Right cardiac atrium (tissue), 5 donors: ENCODE data around the gene ZNF740. TPM values are rescaled to one million over a fixed set of nuclear protein-coding genes. Genes with fewer than 3 reads are reported as not detected.

Experiments
- ATAC-seq, 2 donors: fragments of 200-7000 bp; cut with Tn5 transposase; one replicate each; pipeline versions ENCODE4 v1.8.0 to v1.9.1; 2020; ENCODE audit warnings: moderate library complexity in 2 of 2, mild to moderate bottlenecking in 1 of 2
- DNase-seq, 3 donors: peaks; one replicate each; pipeline ENCODE4 v3.0.0-alpha.2; 2020
- H3K27ac ChIP-seq: one replicate; pipeline ENCODE4 v1.5.1; 2013; ENCODE audit warnings: mild to moderate bottlenecking, low read length, control low read depth, moderate library complexity
- H3K27me3 ChIP-seq: one replicate; pipeline ENCODE4 v1.6.1; 2013; ENCODE audit not compliant: control insufficient read depth, insufficient read depth
- H3K4me1 ChIP-seq: one replicate; pipeline ENCODE4 v1.6.1; 2013; ENCODE audit warnings: low read length; ENCODE audit not compliant: control insufficient read depth, insufficient read depth
- H3K4me3 ChIP-seq: one replicate; pipeline ENCODE4 v1.5.1; 2013; ENCODE audit warnings: low read length, control low read depth
- H3K9me3 ChIP-seq: one replicate; pipeline ENCODE4 v1.6.1; 2013; ENCODE audit warnings: low read length; ENCODE audit not compliant: control insufficient read depth
- WGBS: extraction: QIAGEN DNeasy Blood & Tissue Kit; methylation state at CpG from one replicate; pipeline ENCODE4 v1.1.7; 2013; 5-methylcytosine and 5-hydroxymethylcytosine counted together
- intact Hi-C, 4 donors: fragments of 100-400 bp; cut with DNase I; formaldehyde crosslinking; loops; one replicate each; pipeline versions ENCODE4 v1.11.0 to v1.14.0; 2022 to 2023
- polyA plus RNA-seq: library from polyadenylated mRNA; stranded (reverse); fragments of 200-250 nt; gene quantifications from one replicate; pipeline ENCODE4 v1.2.3, GENCODE V29; 2013
- total RNA-seq, 4 donors: library from RNA; stranded (reverse); fragmentation: NEBNext Ultra II Directional; extraction: Animal tissue kit (Norgen Biotek cat#: 25700); gene quantifications; one replicate each; pipeline ENCODE4 v1.2.1, GENCODE V29; 2021
- donor health status: healthy with polysubstance abuse.
- donor health status: DM: no; HTN: yes; CAD: no.
- donor health status: DM: no; HTN: no; CAD: no.
- donor health status: DM: no; HTN: yes; CAD: no; lungs with severe emphysema.
- donor health status: DM: yes; HTN: yes; CAD: no.

ZNF740 gene
- total and polyA plus RNA-seq, 5 donors = 5.3 to 29.9 (median 17.0) TPM

DNA sequence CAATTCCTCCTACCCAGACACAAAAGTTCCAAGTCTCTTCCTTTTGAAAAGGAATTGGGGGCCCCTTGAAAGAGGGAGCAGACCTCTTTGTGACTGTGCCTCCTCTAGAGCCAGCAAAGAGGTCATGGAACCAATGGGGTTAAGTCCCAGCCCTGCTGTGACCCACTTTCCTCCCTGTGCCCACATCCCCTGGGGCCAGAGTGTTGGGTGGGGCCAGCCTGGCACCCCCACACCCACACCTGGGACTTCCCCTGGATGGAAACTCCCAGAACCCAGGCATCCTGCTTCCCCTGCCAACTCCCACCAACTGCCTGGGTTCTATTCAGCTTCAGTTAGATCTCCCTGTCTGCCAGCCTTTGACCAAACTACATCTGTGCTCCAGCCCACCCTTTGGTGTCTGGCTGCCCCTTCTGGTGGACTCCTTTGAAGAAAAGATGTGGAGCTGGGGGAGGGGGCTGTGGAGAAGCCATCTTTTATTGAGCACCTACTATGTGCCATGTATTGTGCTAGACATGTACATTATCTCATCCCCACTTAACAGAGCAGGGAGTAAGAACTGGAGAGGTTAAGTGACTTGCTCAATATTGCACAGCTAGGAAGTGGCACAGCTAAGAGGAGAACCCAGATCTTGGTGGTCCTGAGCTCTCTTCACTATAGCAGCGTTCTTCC, 56.1 kb downstream of the ZNF740 start:
- 86% methylated on average over 1 of the region's 1 CpG for WGBS
- H3K9me3 ChIP-seq = no peaks in the 10 kb centered on the region
- peaks cover 15% of the 10 kb centered on the region for H3K4me1 ChIP-seq
- no peak overlapping the region for H3K27ac ChIP-seq
- H3K4me3 ChIP-seq = no peak overlapping the region
- no peaks in the 10 kb centered on the region for H3K27me3 ChIP-seq
- DNase-seq (no peak), ATAC-seq (no peak)
- intact Hi-C loops = no loop called here

DNA sequence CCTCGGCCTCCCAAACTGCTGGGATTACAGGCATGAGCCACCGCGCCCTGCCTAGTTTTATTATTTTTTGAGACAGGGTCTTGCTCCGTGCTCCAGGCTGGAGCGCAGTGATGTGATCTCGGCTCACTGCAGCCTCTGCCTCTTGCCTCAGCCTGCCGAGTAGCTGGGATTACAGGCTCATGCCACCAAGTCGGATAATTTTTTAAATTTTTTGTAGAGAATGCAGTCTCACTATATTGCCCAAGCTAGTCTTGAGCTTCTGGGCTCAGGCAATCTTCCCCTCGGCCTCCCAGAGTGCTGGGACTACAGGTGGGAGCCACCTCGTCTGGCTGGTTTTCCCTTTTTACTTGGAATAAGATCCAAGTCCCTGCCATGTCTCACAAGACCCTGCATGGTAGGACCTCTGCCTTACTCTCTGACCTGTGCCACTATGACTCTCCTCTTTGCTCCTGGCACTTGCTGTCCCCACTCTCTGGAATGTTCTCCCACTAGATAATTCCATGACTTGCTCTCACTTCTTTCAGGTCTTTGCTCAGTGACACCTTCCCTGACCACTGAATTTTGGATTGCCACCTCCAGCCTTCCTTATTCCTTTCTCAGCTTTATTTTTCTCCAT, 59.2 kb downstream of the ZNF740 start:
- no peaks in the 10 kb centered on the region for H3K4me1 ChIP-seq
- ATAC-seq (no peak), DNase-seq (no peak)
- 93% methylated on average over 10 of the region's 10 CpGs for WGBS
- no peak overlapping the region for H3K4me3 ChIP-seq
- no peaks in the 10 kb centered on the region for H3K9me3 ChIP-seq
- H3K27me3 ChIP-seq = no peaks in the 10 kb centered on the region
- H3K27ac ChIP-seq = no peak overlapping the region
- intact Hi-C loops = no loop called here

DNA sequence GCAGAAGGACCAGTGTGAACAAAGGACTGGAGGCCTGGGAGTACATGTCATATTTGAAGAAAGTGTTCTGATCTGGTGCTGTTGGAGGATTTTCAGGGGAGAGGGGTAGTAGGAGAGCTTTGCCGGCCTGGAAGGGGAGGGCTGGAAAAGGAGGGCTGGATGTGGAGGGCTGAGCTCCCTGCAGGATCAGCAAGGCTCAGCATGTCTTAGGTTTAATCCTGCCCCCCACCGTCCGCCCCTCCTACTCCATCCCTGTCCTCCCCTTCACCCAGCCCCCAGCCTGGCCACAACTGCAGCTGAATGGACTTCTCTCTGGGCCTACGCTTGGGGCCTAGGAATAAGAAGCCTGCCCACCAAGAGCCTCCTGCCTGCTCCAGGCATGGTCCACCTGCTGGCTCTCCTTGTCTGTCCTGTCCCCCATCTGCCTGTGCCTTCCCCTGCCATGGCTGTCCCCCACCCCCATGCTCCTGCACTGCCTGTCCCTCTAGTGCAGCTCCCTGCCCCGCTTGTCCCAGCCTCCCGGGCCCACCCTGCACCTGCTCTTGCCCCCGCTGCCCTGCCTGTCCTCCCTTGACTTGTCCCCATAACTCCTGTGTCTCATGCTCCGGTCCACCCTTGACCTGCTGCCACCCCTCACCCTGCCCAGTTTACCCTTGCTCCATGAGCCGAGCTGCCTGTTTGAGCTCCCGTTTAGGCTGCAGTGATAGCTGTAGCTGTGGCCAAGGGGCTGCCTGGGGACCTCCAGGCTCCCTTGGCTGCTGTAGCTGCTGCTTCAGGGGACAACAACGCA, 61.3 kb downstream of the ZNF740 start:
- no peaks in the 10 kb centered on the region for H3K9me3 ChIP-seq
- DNase-seq (no peak), ATAC-seq (peak; percentile 30 to 36)
- 69% methylated on average over 11 of the region's 11 CpGs for WGBS
- no peak overlapping the region for H3K4me3 ChIP-seq
- H3K27ac ChIP-seq = no peak overlapping the region
- no peaks in the 10 kb centered on the region for H3K4me1 ChIP-seq
- H3K27me3 ChIP-seq = no peaks in the 10 kb centered on the region
- intact Hi-C loops = no loop called here

DNA sequence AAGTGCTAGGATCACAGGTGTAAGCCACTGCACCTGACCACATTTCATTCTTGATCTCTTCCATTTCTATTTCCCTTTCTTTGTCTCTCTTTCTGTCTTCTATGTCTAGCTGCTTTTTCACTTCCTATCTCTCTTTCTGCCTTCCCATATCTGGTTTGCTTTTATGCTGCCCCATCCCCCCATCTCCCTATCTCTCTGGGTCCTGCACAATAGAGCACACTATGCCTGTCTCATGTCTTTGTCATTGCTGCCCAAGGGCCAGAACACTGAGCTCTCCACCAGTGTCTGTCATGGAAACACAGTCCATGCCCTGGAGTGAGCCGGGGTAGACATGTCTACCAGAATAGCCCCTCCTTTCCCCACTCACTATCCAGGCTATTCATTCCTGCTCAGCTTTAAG, 63.8 kb downstream of the ZNF740 start:
- Histone ChIP-seq H3K4me3 (no peak overlapping the region), H3K4me1 (no peaks in the 10 kb centered on the region), H3K9me3 (no peaks in the 10 kb centered on the region), H3K27me3 (no peaks in the 10 kb centered on the region), H3K27ac (no peak overlapping the region)
- 36% methylated on average over 1 of the region's 1 CpG for WGBS
- ATAC-seq = no peak
- no peak for DNase-seq
- intact Hi-C loops = no loop called here

Other genes with a start within 250 kb of the ZNF740 start
- gene KRT18, start 231.6 kb upstream of the ZNF740 start, total RNA-seq = 10 to 100 TPM; 17.9 to 44.4 (median 31.7) TPM
- gene KRT18, start 231.6 kb upstream of the ZNF740 start, polyA plus RNA-seq = 46.7 TPM
- 100 to 1,000 TPM; 391 to 552 (median 433) TPM for gene EIF4B, start 174.3 kb upstream of the ZNF740 start, total RNA-seq
- gene EIF4B, start 174.3 kb upstream of the ZNF740 start, polyA plus RNA-seq = 65.5 TPM
- gene TNS2, start 130.7 kb upstream of the ZNF740 start, total RNA-seq = 100 to 1,000 TPM; 104 to 145 (median 116) TPM
- 155 TPM for gene TNS2, start 130.7 kb upstream of the ZNF740 start, polyA plus RNA-seq
- 10 to 100 TPM; 40.8 to 59.6 (median 47.1) TPM for gene SPRYD3, start 101.3 kb upstream of the ZNF740 start, total RNA-seq
- gene SPRYD3, start 101.3 kb upstream of the ZNF740 start, polyA plus RNA-seq = 29.4 TPM
- 100 to 1,000 TPM in 3 of 4 donors, 10 to 100 TPM in 1; 49.7 to 178 (median 146) TPM for gene IGFBP6, start 83.1 kb upstream of the ZNF740 start, total RNA-seq
- 130 TPM for gene IGFBP6, start 83.1 kb upstream of the ZNF740 start, polyA plus RNA-seq
- under 1 TPM in 2 of 4 donors, not detected in 2; 0.17 to 0.18 TPM for gene SOAT2, start 77.2 kb upstream of the ZNF740 start, total RNA-seq
- 0.07 TPM for gene SOAT2, start 77.2 kb upstream of the ZNF740 start, polyA plus RNA-seq
- 10 to 100 TPM; 10.3 to 13.0 (median 12.3) TPM for gene CSAD, start 203 bp downstream of the ZNF740 start, total RNA-seq
- 16.2 TPM for gene CSAD, start 203 bp downstream of the ZNF740 start, polyA plus RNA-seq
- 1 to 10 TPM in 2 of 4 donors, under 1 TPM in 2; 0.88 to 2.8 (median 1.3) TPM for gene ITGB7, start 26.5 kb downstream of the ZNF740 start, total RNA-seq
- gene ITGB7, start 26.5 kb downstream of the ZNF740 start, polyA plus RNA-seq = 0.45 TPM
- 10 to 100 TPM; 11.7 to 26.2 (median 23.4) TPM for gene RARG, start 51.5 kb downstream of the ZNF740 start, total RNA-seq
- 10.5 TPM for gene RARG, start 51.5 kb downstream of the ZNF740 start, polyA plus RNA-seq
- gene ESPL1, start 87.6 kb downstream of the ZNF740 start, total RNA-seq = 1 to 10 TPM in 1 of 4 donors, under 1 TPM in 3; 0.23 to 1.2 (median 0.40) TPM
- 0.11 TPM for gene ESPL1, start 87.6 kb downstream of the ZNF740 start, polyA plus RNA-seq
- 100 to 1,000 TPM; 355 to 443 (median 395) TPM for gene PFDN5, start 114.8 kb downstream of the ZNF740 start, total RNA-seq
- 764 TPM for gene PFDN5, start 114.8 kb downstream of the ZNF740 start, polyA plus RNA-seq
- gene MYG1, start 119.0 kb downstream of the ZNF740 start, total RNA-seq = 10 to 100 TPM; 28.9 to 44.3 (median 38.1) TPM
- gene MYG1, start 119.0 kb downstream of the ZNF740 start, polyA plus RNA-seq = 37.3 TPM
- 10 to 100 TPM; 30.5 to 48.9 (median 40.0) TPM for gene AAAS, start 140.9 kb downstream of the ZNF740 start, total RNA-seq
- gene AAAS, start 140.9 kb downstream of the ZNF740 start, polyA plus RNA-seq = 31.3 TPM
- gene SP7, start 155.6 kb downstream of the ZNF740 start, total RNA-seq = not detected
- not detected for gene SP7, start 155.6 kb downstream of the ZNF740 start, polyA plus RNA-seq
- 10 to 100 TPM; 30.2 to 39.9 (median 34.2) TPM for gene SP1, start 199.5 kb downstream of the ZNF740 start, total RNA-seq
- gene SP1, start 199.5 kb downstream of the ZNF740 start, polyA plus RNA-seq = 8.3 TPM
- under 1 TPM in 3 of 4 donors, not detected in 1; 0.54 to 0.88 (median 0.82) TPM for gene AMHR2, start 243.1 kb downstream of the ZNF740 start, total RNA-seq
- 0.48 TPM for gene AMHR2, start 243.1 kb downstream of the ZNF740 start, polyA plus RNA-seq